GM12891 (cell line): ENCODE results near the gene IFT22. TPM values are rescaled to one million over a fixed set of nuclear protein-coding genes. Genes with fewer than 3 reads are reported as not detected.
A peak's percentile ranks its signal among the peaks of the same experiment; 100 is the strongest.

ENCODE experiments used
- DNase-seq: peaks from one replicate; pipeline ENCODE4 v3.0.0; 2011; ENCODE audit warnings: low spot score; ENCODE audit not compliant: insufficient read length
- FAIRE-seq: peaks from 2 replicates; lab custom pipeline; 2011; peaks lifted over from hg19 to GRCh38; lab: Jason Lieb, UNC
- PAX5 ChIP-seq: IDR thresholded peaks from 2 replicates; pipeline ENCODE4 v1.6.1; 2011; ENCODE audit warnings: low read length, moderate library complexity, mild to moderate bottlenecking; ENCODE audit not compliant: insufficient read depth, severe bottlenecking
- POLR2A ChIP-seq: IDR thresholded peaks from 2 replicates; pipeline ENCODE4 v1.6.1; 2011; ENCODE audit warnings: low read depth, low read length, control low read depth
- POLR2AphosphoS5 ChIP-seq: IDR thresholded peaks from 2 replicates; pipeline ENCODE4 v1.6.1; 2011; ENCODE audit warnings: low read depth, low read length, control low read depth
- POU2F2 ChIP-seq: IDR thresholded peaks from 2 replicates; pipeline ENCODE4 v1.6.1; 2011; ENCODE audit warnings: low read depth, mild to moderate bottlenecking, control low read depth, low read length, moderate library complexity
- SPI1 ChIP-seq: IDR thresholded peaks from 2 replicates; pipeline ENCODE4 v1.6.1; 2011; ENCODE audit warnings: low read depth, low read length, control low read depth
- TAF1 ChIP-seq: IDR thresholded peaks from 2 replicates; pipeline ENCODE4 v1.6.1; 2011; ENCODE audit warnings: low read depth, low read length, control low read depth
- polyA plus RNA-seq: library from polyadenylated mRNA; unstranded; fragments of >200 nt; gene quantifications from one replicate; pipeline ENCODE4 v1.2.1, GENCODE V29; 2012; ENCODE audit warnings: low read depth, missing spikeins, inconsistent platforms; ENCODE audit not compliant: missing spikeins

The IFT22 gene
- polyA plus RNA-seq: 14.5 TPM

GRCh38 chr7:101321491-101322401, at the start of gene IFT22:
TSS of gene IFT22 (minus strand) at chr7:101321812. CDS start at chr7:101321709, 103 bp downstream.
- FAIRE-seq (peak; percentile 93), DNase-seq (peak; percentile 98)
- TF ChIP-seq SPI1: no peak
- peak; percentile 54; the same call in 1 of the 2 replicates for TF ChIP-seq TAF1
- no peak for TF ChIP-seq PAX5
- TF ChIP-seq POU2F2: no peak
- peak; percentile 53; the same call in 1 of the 2 replicates for TF ChIP-seq POLR2AphosphoS5
- TF ChIP-seq POLR2A: 0 out of 2 replicates have a peak, but pooled peaks have one; percentile 41

DNA sequence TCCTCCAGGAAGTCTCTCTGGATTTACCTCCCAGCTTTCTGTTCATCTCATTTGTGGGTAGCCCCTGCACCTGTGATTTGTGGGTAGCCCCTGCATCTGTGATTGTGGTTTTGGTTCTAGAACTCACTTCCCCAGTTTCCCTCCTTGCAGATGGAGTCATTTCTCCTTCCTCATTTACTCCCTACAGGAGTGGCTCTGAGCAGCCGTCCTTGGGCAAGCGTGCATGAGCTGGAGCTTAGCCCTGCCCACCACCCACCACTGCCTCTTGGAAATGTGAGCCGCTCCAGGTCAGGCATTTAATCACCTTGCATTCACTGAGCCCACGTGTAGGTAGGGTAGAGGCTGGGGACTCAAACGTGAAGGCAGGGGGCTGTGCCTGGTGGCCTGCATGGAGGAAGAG, 49.2 kb upstream of the IFT22 start:
- FAIRE-seq: no peak
- DNase-seq: no peak
- 0 out of 2 replicates have a peak, but pooled peaks have one; percentile 24 for TF ChIP-seq SPI1
- TF ChIP-seq PAX5: no peak

GRCh38 chr7:101368422-101369165, 47.0 kb upstream of the IFT22 start:
- FAIRE-seq: no peak
- DNase-seq: no peak
- no peak for TF ChIP-seq PAX5
- TF ChIP-seq SPI1: no peak
- TF ChIP-seq POU2F2: no peak
- no peak for TF ChIP-seq POLR2AphosphoS5
- TF ChIP-seq TAF1: no peak
- no peak for TF ChIP-seq POLR2A

GRCh38 chr7:101367676-101368075, 46.1 kb upstream of the IFT22 start:
- FAIRE-seq: no peak
- TF ChIP-seq PAX5 (no peak), POLR2AphosphoS5 (no peak), SPI1 (no peak)

GRCh38 chr7:101365956-101366355, 44.3 kb upstream of the IFT22 start:
- no peak for FAIRE-seq
- TF ChIP-seq POLR2A (no peak), PAX5 (no peak), TAF1 (no peak), POLR2AphosphoS5 (no peak), SPI1 (no peak), POU2F2 (no peak)
- no peak for DNase-seq

More at GRCh38 chr7:101367676-101368075, 46.1 kb upstream of the IFT22 start:
- no peak for DNase-seq

GRCh38 chr7:101363734-101364374, 42.2 kb upstream of the IFT22 start:
- no peak for TF ChIP-seq TAF1
- peak; percentile 69; the same call in 1 of the 2 replicates for TF ChIP-seq POU2F2
- FAIRE-seq (peak; percentile 16), DNase-seq (peak; percentile 83)

- DNase-seq (no peak), FAIRE-seq (no peak)
- TF ChIP-seq POU2F2: no peak
- no peak for TF ChIP-seq POLR2A
- no peak for TF ChIP-seq PAX5
- TF ChIP-seq SPI1: no peak
- TF ChIP-seq POLR2AphosphoS5: no peak
- TF ChIP-seq TAF1: no peak
Measured at GRCh38 chr7:101363196-101363733, 41.7 kb upstream of the IFT22 start.

DNA sequence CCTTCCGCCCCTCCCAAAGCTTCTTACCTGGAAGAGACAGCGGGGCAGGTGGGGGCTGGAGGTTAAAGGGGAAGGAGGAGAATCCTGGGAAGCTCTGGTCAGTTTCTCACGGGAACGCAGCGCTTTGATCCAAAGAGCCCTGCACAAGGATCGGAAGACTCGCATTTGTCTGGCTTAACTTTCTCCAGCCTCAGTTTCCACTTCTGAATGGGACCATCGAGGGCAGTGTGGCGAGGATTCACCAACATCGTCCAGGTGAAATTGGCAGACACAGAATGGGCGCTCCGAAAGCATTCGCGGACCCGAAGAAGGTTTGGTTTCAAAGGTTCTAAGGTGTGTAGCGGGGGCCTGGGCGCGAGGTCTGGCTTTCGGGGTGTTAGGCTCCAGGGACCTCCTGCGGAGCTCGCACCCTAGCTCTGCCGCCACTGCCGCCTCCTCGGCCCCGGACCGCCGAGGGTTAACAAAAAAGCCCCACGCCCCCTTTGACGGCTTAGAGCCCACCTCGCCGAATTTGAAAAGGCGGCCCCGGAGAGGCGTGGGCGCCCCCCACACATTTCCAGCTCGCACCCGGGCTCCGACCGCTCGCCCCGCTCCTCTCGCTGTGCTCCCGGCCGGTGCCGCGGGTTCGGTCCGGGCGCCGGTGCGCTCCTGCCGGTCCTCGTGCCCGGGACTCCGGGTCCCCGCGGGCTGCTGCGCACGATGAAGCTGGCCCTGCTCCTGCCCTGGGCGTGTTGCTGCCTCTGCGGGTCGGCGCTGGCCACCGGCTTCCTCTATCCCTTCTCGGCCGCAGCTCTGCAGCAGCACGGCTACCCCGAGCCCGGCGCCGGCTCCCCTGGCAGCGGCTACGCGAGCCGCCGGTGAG, 41.0 kb upstream of the IFT22 start, which contains the start of gene COL26A1:
COL26A1 (plus strand) TSS at position 542 of the 862 bp plus-strand sequence; CDS start at position 700, 158 bp downstream.
- TF ChIP-seq POLR2AphosphoS5: no peak
- FAIRE-seq: no peak
- DNase-seq: peak; percentile 37

DNA sequence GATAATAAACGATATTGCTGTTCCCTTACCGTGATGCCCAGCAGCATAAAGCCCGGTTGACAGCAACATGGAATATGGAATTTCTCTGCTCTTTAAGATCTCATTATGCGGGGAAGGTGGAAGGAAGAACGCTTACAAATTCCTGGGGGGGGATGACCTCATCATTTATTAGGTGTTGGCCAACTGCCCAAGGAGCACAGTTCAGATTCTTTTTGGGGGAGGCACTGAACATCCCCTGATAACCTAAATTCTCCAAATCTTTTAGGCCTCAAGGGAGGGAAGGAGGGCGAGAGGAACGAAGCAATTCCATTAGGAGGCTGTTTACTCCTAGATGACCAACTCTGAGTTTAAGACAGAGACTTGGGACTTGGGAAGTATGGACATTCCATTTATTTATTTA, 35.8 kb upstream of the IFT22 start:
- FAIRE-seq: no peak
- no peak for TF ChIP-seq SPI1
- no peak for TF ChIP-seq POLR2AphosphoS5
- no peak for TF ChIP-seq POLR2A
- no peak for DNase-seq
